Naive thymus-derived CD4-positive, alpha-beta T cell (primary cell): ENCODE results near the gene TAAR8. TPM values are rescaled to one million over a fixed set of nuclear protein-coding genes. Genes with fewer than 3 reads are reported as not detected.
"Not testable (repeated sequence)": the region's sequence is repeated elsewhere in the genome, so short reads cannot be mapped to it uniquely, and the experiment has no call there.

Experiments
- ATAC-seq: fragments of 150-1000 bp; cut with Tn5 transposase; 2 replicates; pipeline ENCODE4 v1.10.0; 2021; ENCODE audit warnings: mild to moderate bottlenecking, moderate library complexity
- CTCF ChIA-PET: fragments of 350-600 bp; sonication (Branson Sonifier 250); formaldehyde crosslinking; loops from one replicate; lab custom pipeline; 2021; ENCODE audit warnings: antibody characterized with exemption; lab: Charles Lee
- POLR2A ChIA-PET: fragments of 350-600 bp; sonication (Branson Sonifier 250); formaldehyde crosslinking; loops from one replicate; lab custom pipeline; 2021; ENCODE audit warnings: antibody characterized with exemption, inconsistent platforms; lab: Charles Lee
- DNase-seq, 9 donors: peaks; one replicate each; pipeline versions ENCODE4 v3.0.0 to v3.0.0-alpha.2; 2020 to 2022; ENCODE audit warnings: mixed read lengths in 1 of 9
- H3K27ac ChIP-seq: one replicate; pipeline ENCODE4 v1.7.0; 2013; ENCODE audit warnings: mild to moderate bottlenecking, low read depth, low read length, moderate library complexity
- H3K27me3 ChIP-seq, 2 donors: one replicate each; pipeline ENCODE4 v1.7.0; 2013; ENCODE audit warnings: low read length in 2 of 2, mild to moderate bottlenecking in 2 of 2, moderate library complexity in 2 of 2; ENCODE audit not compliant: control insufficient read depth in 2 of 2, insufficient read depth in 2 of 2
- H3K36me3 ChIP-seq, 3 experiments: 1 replicate in 2 of 3; 2 replicates in 1 of 3; pipeline ENCODE4 v1.7.0; 2013; ENCODE audit warnings: low read length in 3 of 3, mild to moderate bottlenecking in 3 of 3, moderate library complexity in 1 of 3; ENCODE audit not compliant: insufficient read depth in 3 of 3, control insufficient read depth in 2 of 3
- H3K4me1 ChIP-seq, 2 donors: one replicate each; pipeline ENCODE4 v1.7.0; 2013; ENCODE audit warnings: low read length in 2 of 2, mild to moderate bottlenecking in 2 of 2, moderate library complexity in 1 of 2; ENCODE audit not compliant: control insufficient read depth in 2 of 2, insufficient read depth in 2 of 2
- H3K4me3 ChIP-seq: 2 replicates; pipeline ENCODE4 v1.7.0; 2013; ENCODE audit warnings: mild to moderate bottlenecking, low read length
- H3K9me3 ChIP-seq, 3 experiments: 1 replicate in 2 of 3; 2 replicates in 1 of 3; pipeline ENCODE4 v1.7.0; 2013; ENCODE audit warnings: low read length in 3 of 3; ENCODE audit not compliant: control insufficient read depth in 2 of 3
- H3K27ac Mint-ChIP-seq, 9 donors: one replicate each; pipeline ENCODE4 v1.8.0; 2020 to 2022; ENCODE audit warnings: mixed read lengths in 9 of 9, mild to moderate bottlenecking in 8 of 9, moderate library complexity in 5 of 9, inconsistent platforms in 2 of 9
- H3K27me3 Mint-ChIP-seq, 5 donors: one replicate each; pipeline ENCODE4 v1.8.0; 2021 to 2022; ENCODE audit warnings: mixed read lengths in 5 of 5, mild to moderate bottlenecking in 1 of 5
- H3K36me3 Mint-ChIP-seq, 5 donors: one replicate each; pipeline ENCODE4 v1.8.0; 2020 to 2022; ENCODE audit warnings: mixed read lengths in 5 of 5, mild to moderate bottlenecking in 3 of 5, inconsistent platforms in 1 of 5
- H3K4me1 Mint-ChIP-seq, 7 donors: one replicate each; pipeline ENCODE4 v1.8.0; 2020 to 2022; ENCODE audit warnings: mixed read lengths in 7 of 7, mild to moderate bottlenecking in 3 of 7, inconsistent platforms in 1 of 7
- H3K4me3 Mint-ChIP-seq, 10 donors: one replicate each; pipeline ENCODE4 v1.8.0; 2020 to 2022; ENCODE audit warnings: mild to moderate bottlenecking in 10 of 10, mixed read lengths in 10 of 10, moderate library complexity in 6 of 10, inconsistent platforms in 2 of 10
- H3K9me3 Mint-ChIP-seq, 11 donors: one replicate each; pipeline ENCODE4 v1.8.0; 2020 to 2022; ENCODE audit warnings: mixed read lengths in 11 of 11, mild to moderate bottlenecking in 4 of 11, inconsistent platforms in 1 of 11, moderate library complexity in 1 of 11
- intact Hi-C, 2 donors: fragments of 100-400 bp; cut with micrococcal nuclease; formaldehyde crosslinking; loops; one replicate each; pipeline ENCODE4 v1.15.1; 2023
- polyA plus RNA-seq, 2 donors: library from polyadenylated mRNA; unstranded; fragments of 300-500 nt; fragmentation: Illumina TruSeq; gene quantifications; one replicate each; pipeline ENCODE4 v1.2.3, GENCODE V29; 2021
- total RNA-seq, 6 experiments: library from RNA in 5 of 6; stranded (reverse) in 5 of 6; gene quantifications; 1 replicate in 5 of 6; 2 replicates in 1 of 6; pipeline ENCODE4 v1.2.3 and lab custom pipeline; 2021 to 2026

The TAAR8 gene
- total and polyA plus RNA-seq, 7 experiments from 2014 or later: not detected

DNA sequence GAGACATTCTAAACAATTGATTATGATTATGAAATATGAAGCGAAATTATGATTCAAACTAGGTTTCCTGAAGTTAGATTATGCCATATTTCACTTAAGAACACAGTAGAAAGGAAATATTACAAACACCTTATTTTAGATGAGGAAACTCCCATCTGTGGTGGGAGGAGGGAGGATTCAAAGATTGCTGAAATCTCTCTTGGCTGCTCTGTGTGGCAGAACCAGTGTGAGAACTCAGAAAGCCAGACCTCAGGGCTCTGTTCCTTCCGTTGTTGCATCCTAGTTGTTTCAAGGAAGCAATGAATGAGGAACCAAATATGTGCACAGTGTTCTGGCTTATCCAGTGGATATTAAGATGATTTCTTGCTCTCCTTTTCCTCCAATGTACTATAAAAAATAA is 35.0 kb downstream of the TAAR8 start:
- Histone ChIP-seq H3K27me3 (no peaks in the 10 kb centered on the region), H3K4me3 (no peak overlapping the region), H3K27ac (no peak overlapping the region), H3K4me1 (no peaks in the 10 kb centered on the region), H3K36me3 (no peaks in the 10 kb centered on the region), H3K9me3 (no peaks in the 10 kb centered on the region)
- POLR2A ChIA-PET: no interaction called here
- DNase-seq (no peak), ATAC-seq (peak; percentile 47)
- Mint-ChIP-seq H3K27ac (no peak overlapping the region), H3K4me3 (no peak overlapping the region), H3K4me1 (no peaks in the 10 kb centered on the region), H3K9me3 (peaks cover 0 to 1% (median 0%) of the 10 kb centered on the region in 11 donors), H3K36me3 (no peaks in the 10 kb centered on the region), H3K27me3 (peaks cover 7 to 47% (median 30%) of the 10 kb centered on the region in 5 donors)
- intact Hi-C loops: no loop called here
- CTCF ChIA-PET: no interaction called here

DNA sequence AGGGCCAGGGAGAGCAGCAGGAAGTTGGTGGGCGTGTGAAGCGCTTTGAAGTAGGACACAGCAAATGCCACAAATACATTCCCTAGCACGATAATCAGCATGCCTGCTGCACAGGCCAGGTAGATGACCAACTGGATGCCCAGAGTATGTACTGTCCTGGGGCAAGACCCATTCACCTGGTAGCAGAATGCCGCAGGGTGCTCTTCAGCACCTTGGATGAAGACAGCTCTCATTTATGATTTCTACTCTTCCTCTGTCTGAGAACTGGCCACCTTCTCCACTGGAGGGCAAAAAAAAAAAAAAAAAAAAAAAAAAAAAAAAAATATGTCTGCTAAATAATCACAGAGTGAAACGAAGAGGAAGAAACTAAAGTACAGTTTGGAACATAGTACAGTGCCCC is 37.0 kb downstream of the TAAR8 start, which contains the start of gene TAAR5:
TSS of gene TAAR5 (minus strand) at position 288 of the 400 bp plus-strand sequence. CDS start at position 233, 55 bp downstream.
- Histone ChIP-seq H3K27me3 (no peaks in the 10 kb centered on the region), H3K9me3 (no peaks in the 10 kb centered on the region), H3K4me3 (no peak within 1 kb of the TSS), H3K36me3 (no peaks in the 10 kb centered on the region), H3K4me1 (no peaks in the 10 kb centered on the region), H3K27ac (no peak within 1 kb of the TSS)
- ATAC-seq: no peak
- intact Hi-C loops: no loop called here
- POLR2A ChIA-PET: no interaction called here
- Mint-ChIP-seq H3K4me1 (no peaks in the 10 kb centered on the region), H3K27ac (no peak within 1 kb of the TSS), H3K36me3 (no peaks in the 10 kb centered on the region), H3K4me3 (no peak within 1 kb of the TSS), H3K27me3 (peaks cover 16 to 43% (median 30%) of the 10 kb centered on the region in 5 donors), H3K9me3 (peaks cover 0 to 1% (median 0%) of the 10 kb centered on the region in 11 donors)
- DNase-seq: no peak
- CTCF ChIA-PET: no interaction called here

DNA sequence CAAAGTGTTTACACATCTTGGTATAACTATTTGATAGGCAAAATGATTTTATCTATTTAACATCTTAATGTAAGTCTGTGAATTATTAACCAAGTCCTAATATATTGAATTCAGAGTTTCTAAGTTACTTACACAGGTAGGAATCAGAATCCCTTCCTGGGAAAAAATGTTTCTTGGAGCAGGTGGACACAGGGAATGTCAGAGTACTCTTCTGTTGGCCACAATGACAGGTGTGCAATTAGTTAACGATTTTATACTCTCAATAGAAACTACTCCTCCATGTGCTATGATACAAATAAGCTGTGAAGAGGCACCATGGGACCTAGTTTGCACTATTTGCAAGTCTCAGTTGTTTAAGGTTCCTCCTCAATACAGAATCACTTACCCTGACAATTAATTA is 37.9 kb downstream of the TAAR8 start:
- no peak overlapping the region for H3K27ac ChIP-seq
- ChIA-PET POLR2A (no interaction called here), CTCF (no interaction called here)
- H3K9me3 ChIP-seq: no peaks in the 10 kb centered on the region
- no peak overlapping the region for H3K27ac Mint-ChIP-seq
- H3K36me3 Mint-ChIP-seq: no peaks in the 10 kb centered on the region
- H3K4me3 Mint-ChIP-seq: no peak overlapping the region
- DNase-seq (no peak), ATAC-seq (no peak)
- intact Hi-C loops: no loop called here
- no peaks in the 10 kb centered on the region for H3K27me3 ChIP-seq
- no peaks in the 10 kb centered on the region for H3K4me1 Mint-ChIP-seq
- no peaks in the 10 kb centered on the region for H3K36me3 ChIP-seq
- H3K4me1 ChIP-seq: no peaks in the 10 kb centered on the region
- H3K27me3 Mint-ChIP-seq: peaks cover 13 to 39% (median 26%) of the 10 kb centered on the region in 5 donors
- no peak overlapping the region for H3K4me3 ChIP-seq
- no peaks in the 10 kb centered on the region for H3K9me3 Mint-ChIP-seq

DNA sequence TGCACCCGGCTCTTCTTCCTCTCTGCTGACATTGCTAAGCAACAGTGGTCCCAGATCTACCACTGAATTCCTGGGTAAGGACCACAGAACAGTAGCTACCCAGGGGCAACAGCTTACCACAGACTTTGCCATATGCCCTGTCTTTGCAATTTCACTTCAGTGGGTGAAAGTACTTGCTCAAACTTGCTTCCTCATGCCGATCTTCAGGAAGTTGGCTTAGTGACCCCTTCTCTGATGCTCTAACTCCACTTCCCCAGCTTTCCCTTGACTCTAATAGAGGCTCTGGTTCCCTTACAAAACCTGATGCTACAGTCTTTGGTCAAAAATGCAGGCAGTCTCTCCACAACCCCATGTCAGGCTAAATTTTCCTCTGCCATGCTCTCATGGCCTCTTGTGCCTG is 40.4 kb downstream of the TAAR8 start:
- Histone ChIP-seq H3K4me3 (no peak overlapping the region), H3K27ac (no peak overlapping the region), H3K36me3 (no peaks in the 10 kb centered on the region), H3K4me1 (no peaks in the 10 kb centered on the region), H3K9me3 (no peaks in the 10 kb centered on the region), H3K27me3 (no peaks in the 10 kb centered on the region)
- peak; percentile 38 for ATAC-seq
- Mint-ChIP-seq H3K4me1 (no peaks in the 10 kb centered on the region), H3K4me3 (no peak overlapping the region), H3K9me3 (no peaks in the 10 kb centered on the region), H3K27ac (no peak overlapping the region), H3K36me3 (no peaks in the 10 kb centered on the region), H3K27me3 (peaks cover 12 to 33% (median 24%) of the 10 kb centered on the region in 5 donors)
- no peak for DNase-seq
- ChIA-PET CTCF (no interaction called here), POLR2A (no interaction called here)
- intact Hi-C loops: no loop called here

DNA sequence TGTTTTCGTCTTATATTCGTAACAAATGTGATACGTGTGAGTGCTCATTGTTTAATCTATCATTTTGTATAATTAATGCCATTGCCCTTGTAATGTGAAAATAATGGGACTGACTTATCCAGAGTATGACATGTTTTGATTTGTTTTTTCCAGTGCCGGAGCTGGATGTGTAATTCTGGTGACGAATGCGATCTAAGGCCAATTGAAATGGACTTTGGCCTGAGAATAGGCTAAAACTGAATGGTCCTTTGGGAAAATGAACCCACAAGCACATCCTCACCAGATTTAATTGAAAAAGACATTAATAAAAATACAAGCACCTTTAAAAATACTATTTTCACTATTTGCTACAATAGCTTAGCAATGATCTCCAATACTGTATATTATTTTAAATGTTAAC is 43.7 kb downstream of the TAAR8 start:
- intact Hi-C loops: no loop called here
- H3K27ac ChIP-seq: no peak overlapping the region
- H3K9me3 Mint-ChIP-seq: no peaks in the 10 kb centered on the region
- H3K27me3 Mint-ChIP-seq: peaks cover 21 to 42% (median 27%) of the 10 kb centered on the region in 5 donors
- no peaks in the 10 kb centered on the region for H3K4me1 ChIP-seq
- no peak overlapping the region for H3K4me3 ChIP-seq
- ChIA-PET CTCF (no interaction called here), POLR2A (no interaction called here)
- H3K27me3 ChIP-seq: peaks cover 0 to 3% of the 10 kb centered on the region in 2 donors
- H3K36me3 ChIP-seq: no peaks in the 10 kb centered on the region
- no peak for ATAC-seq
- no peak overlapping the region for H3K4me3 Mint-ChIP-seq
- H3K4me1 Mint-ChIP-seq: no peaks in the 10 kb centered on the region
- no peaks in the 10 kb centered on the region for H3K36me3 Mint-ChIP-seq
- no peaks in the 10 kb centered on the region for H3K9me3 ChIP-seq
- no peak overlapping the region for H3K27ac Mint-ChIP-seq
- DNase-seq: no peak

DNA sequence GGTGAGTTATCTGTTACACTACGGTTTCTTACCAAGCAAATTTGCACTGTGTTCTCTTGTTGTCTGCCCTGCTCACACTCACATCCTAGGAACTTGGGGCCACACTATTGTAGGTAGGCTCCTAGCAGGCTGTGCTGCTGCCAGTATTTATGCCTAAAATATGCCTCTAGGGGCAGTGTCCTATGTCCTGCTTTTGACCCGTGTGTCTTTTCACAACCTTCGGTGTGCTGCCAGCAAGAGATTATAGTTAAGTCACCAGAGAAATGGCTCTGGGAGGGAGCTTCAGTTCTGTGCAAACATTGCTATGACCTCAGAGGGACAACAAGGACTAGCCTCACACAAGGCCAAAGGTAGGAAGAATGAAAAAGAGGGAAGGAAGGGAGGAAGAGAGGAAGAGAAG is 46.0 kb downstream of the TAAR8 start:
- Histone ChIP-seq H3K27me3 (peaks cover 0 to 3% of the 10 kb centered on the region in 2 donors), H3K9me3 (no peaks in the 10 kb centered on the region), H3K27ac (no peak overlapping the region), H3K4me1 (no peaks in the 10 kb centered on the region), H3K36me3 (no peaks in the 10 kb centered on the region), H3K4me3 (no peak overlapping the region)
- Mint-ChIP-seq H3K4me3 (no peak overlapping the region), H3K36me3 (no peaks in the 10 kb centered on the region), H3K27me3 (peaks cover 16 to 29% (median 24%) of the 10 kb centered on the region in 5 donors), H3K27ac (no peak overlapping the region), H3K9me3 (no peaks in the 10 kb centered on the region), H3K4me1 (no peaks in the 10 kb centered on the region)
- intact Hi-C loops: no loop called here
- ChIA-PET POLR2A (no interaction called here), CTCF (no interaction called here)
- ATAC-seq (peak; percentile 34), DNase-seq (no peak)

DNA sequence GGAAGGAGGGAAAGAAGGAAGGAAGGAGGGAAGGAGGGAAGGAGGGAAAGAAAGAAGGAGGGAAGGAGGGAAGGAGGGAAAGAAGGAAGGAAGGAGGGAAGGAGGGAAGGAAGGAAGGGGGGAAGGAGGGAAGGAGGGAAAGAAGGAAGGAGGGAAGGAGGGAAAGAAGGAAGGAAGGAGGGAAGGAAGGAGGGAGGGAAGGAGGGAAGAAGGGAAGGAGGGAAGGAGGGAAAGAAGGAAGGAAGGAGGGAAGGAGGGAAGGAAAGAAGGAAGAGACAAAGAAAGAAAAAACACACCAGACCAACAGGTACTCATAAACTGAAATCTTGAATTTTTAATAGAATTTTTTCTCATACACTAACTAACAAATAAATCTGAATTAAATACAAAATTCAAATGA is 48.4 kb downstream of the TAAR8 start:
- H3K9me3 Mint-ChIP-seq, CTCF ChIA-PET, POLR2A ChIA-PET, H3K27me3 ChIP-seq, intact Hi-C loops, H3K4me1 Mint-ChIP-seq, DNase-seq, H3K36me3 ChIP-seq, H3K9me3 ChIP-seq, H3K36me3 Mint-ChIP-seq, H3K4me3 Mint-ChIP-seq, H3K27ac ChIP-seq, H3K4me1 ChIP-seq, H3K4me3 ChIP-seq, ATAC-seq, H3K27ac Mint-ChIP-seq: not testable (repeated sequence)
- H3K27me3 Mint-ChIP-seq: peaks cover 10 to 35% (median 26%) of the 10 kb centered on the region in 5 donors
